ENCODE measurements around the gene MACROD2.

Gene MACROD2

DNA sequence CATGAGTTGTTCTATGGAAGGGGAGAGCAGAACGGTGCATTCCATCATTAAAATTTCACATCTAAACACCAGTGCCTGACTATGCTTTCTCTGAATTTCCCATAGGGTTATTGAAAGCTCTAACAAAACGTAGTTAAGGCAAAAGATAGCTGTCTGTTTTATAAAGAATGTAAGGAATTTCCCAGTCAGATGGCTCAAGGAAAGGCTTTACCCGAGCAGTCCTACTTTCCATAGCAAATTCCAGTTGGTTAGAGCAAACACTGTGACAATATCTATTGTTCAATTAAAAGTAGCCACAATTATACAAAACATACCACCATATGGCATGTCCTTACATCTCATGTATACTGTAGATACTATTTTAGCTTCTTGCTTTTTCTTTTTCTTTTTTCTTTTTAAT lies 1401.6 kb downstream of the MACROD2 start:
- no peaks in the 10 kb centered on the region for H3K27me3 ChIP-seq
- H3K4me1 ChIP-seq = no peaks in the 10 kb centered on the region
- DNase-seq = no peak
- no peak for TF ChIP-seq CTCF (IDR thresholded peaks at IDR 0.05; ENCODE audit: low read depth, low read length)
- no peak overlapping the region for H3K4me3 ChIP-seq (ENCODE audit: low read depth, low read length)
- no peaks in the 10 kb centered on the region for H3K36me3 ChIP-seq
- H3K9me3 ChIP-seq = no peaks in the 10 kb centered on the region

DNA sequence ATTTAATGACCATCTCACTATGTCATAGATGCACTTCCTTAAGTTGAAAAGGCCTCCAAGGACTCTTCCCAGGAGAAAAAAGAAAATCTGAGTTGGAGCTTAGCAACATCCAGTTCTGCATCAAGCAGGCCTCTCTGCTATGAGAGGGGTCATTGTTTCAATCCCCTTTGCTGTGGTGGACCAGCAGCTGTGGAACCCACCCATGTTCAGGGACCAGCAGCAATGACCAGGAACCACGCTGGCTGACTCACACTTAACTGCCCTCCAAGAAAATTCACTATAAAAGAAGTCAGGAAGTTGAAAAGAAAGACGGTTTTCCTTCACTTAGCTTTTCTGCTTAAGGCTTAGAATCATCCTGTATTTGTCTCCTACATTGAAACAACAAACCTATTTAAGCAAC lies 1404.5 kb downstream of the MACROD2 start:
- Histone ChIP-seq H3K27me3 (no peaks in the 10 kb centered on the region), H3K4me1 (no peaks in the 10 kb centered on the region), H3K4me3 (ENCODE audit: low read depth, low read length) (no peak overlapping the region), H3K9me3 (no peaks in the 10 kb centered on the region), H3K36me3 (no peaks in the 10 kb centered on the region)
- no peak for DNase-seq
- TF ChIP-seq CTCF (IDR thresholded peaks at IDR 0.05; ENCODE audit: low read depth, low read length) = no peak

GRCh38 chr20:15406072-15406471 lies 1410.8 kb downstream of the MACROD2 start:
- Histone ChIP-seq H3K36me3 (no peaks in the 10 kb centered on the region), H3K9me3 (no peaks in the 10 kb centered on the region), H3K27me3 (no peaks in the 10 kb centered on the region), H3K4me3 (ENCODE audit: low read depth, low read length) (no peak overlapping the region), H3K4me1 (no peaks in the 10 kb centered on the region)
- TF ChIP-seq CTCF (IDR thresholded peaks at IDR 0.05; ENCODE audit: low read depth, low read length) = no peak
- no peak for DNase-seq

GRCh38 chr20:15411781-15412180 lies 1416.5 kb downstream of the MACROD2 start:
- DNase-seq = no peak
- Histone ChIP-seq H3K36me3 (no peaks in the 10 kb centered on the region), H3K4me3 (ENCODE audit: low read depth, low read length) (no peak overlapping the region), H3K27me3 (no peaks in the 10 kb centered on the region), H3K9me3 (no peaks in the 10 kb centered on the region), H3K4me1 (no peaks in the 10 kb centered on the region; the same call in 1 of the 2 replicates)
- no peak for TF ChIP-seq CTCF (IDR thresholded peaks at IDR 0.05; ENCODE audit: low read depth, low read length)

DNA sequence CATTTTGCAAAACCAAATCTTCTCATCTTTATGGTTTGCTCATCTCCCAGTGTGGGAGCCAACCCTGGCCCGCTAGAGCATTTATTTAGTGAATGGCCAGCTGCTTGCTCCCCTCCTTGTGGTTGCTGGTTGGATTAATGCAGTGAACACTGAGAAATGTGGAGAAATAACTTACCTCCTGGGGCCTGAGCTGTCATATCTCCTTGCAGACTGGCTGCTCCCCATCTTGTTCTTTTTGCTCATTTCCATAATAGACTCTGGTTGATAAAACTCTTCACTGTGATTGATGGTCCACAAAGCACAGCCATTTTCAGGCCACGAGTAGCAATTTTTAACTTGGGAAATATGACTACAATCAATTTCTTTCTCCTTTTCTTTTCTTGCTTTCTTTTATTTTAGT lies 1420.6 kb downstream of the MACROD2 start:
- H3K36me3 ChIP-seq = no peaks in the 10 kb centered on the region
- no peak overlapping the region for H3K4me3 ChIP-seq (ENCODE audit: low read depth, low read length)
- TF ChIP-seq CTCF (IDR thresholded peaks at IDR 0.05; ENCODE audit: low read depth, low read length) = no peak
- H3K4me1 ChIP-seq = no peaks in the 10 kb centered on the region; the same call in 1 of the 2 replicates
- DNase-seq = no peak
- no peaks in the 10 kb centered on the region for H3K27me3 ChIP-seq
- no peaks in the 10 kb centered on the region for H3K9me3 ChIP-seq

GRCh38 chr20:15419856-15420255 lies 1424.5 kb downstream of the MACROD2 start:
- no peak for TF ChIP-seq CTCF (IDR thresholded peaks at IDR 0.05; ENCODE audit: low read depth, low read length)
- Histone ChIP-seq H3K27me3 (no peaks in the 10 kb centered on the region), H3K9me3 (no peaks in the 10 kb centered on the region), H3K4me3 (ENCODE audit: low read depth, low read length) (no peak overlapping the region), H3K4me1 (no peaks in the 10 kb centered on the region), H3K36me3 (no peaks in the 10 kb centered on the region)
- no peak for DNase-seq
